A673 (cell line): Measurements from ENCODE around the gene SAP30. TPM values are rescaled to one million over a fixed set of nuclear protein-coding genes. Genes with fewer than 3 reads are reported as not detected.

Experiments
- BruUV-seq: library from RNA; stranded (reverse); fragments of 400-500 nt; replicated peaks from 2 replicates; lab custom pipeline; 2021; lab: Mats Ljungman, UMichigan
- CTCF ChIA-PET: fragments of 300-600 bp; sonication (Branson Sonifier 250); formaldehyde crosslinking; loops from one replicate; lab custom pipeline; 2022; ENCODE audit warnings: antibody characterized with exemption; lab: Charles Lee
- POLR2A ChIA-PET: fragments of 300-600 bp; sonication (Branson Sonifier 250); formaldehyde crosslinking; loops from one replicate; lab custom pipeline; 2022; ENCODE audit warnings: antibody characterized with exemption; ENCODE audit not compliant: low non-redundant PET; lab: Charles Lee
- DNase-seq: peaks from one replicate; pipeline ENCODE4 v3.0.0-alpha.2; 2015; ENCODE audit warnings: low spot score
- H3K27ac ChIP-seq: fragments of 200-600 bp; sonication (generic); 2 replicates; pipeline ENCODE4 v1.5.1; 2016; ENCODE audit warnings: mixed run types, low read depth, mild to moderate bottlenecking, mixed read lengths, antibody characterized with exemption, low read length; ENCODE audit not compliant: poor library complexity, severe bottlenecking
- H3K27me3 ChIP-seq: fragments of 200-600 bp; sonication (generic); replicated peaks from 2 replicates; pipeline ENCODE4 v1.6.1; 2017; ENCODE audit warnings: mixed run types, low read depth, mild to moderate bottlenecking, mixed read lengths, antibody characterized with exemption, low read length; ENCODE audit not compliant: insufficient read depth, poor library complexity
- H3K36me3 ChIP-seq: fragments of 200-600 bp; sonication (generic); 2 replicates; pipeline ENCODE4 v1.6.1; 2016; ENCODE audit warnings: mixed run types, mild to moderate bottlenecking, mixed read lengths, antibody characterized with exemption, low read length; ENCODE audit not compliant: insufficient read depth, poor library complexity, severe bottlenecking
- H3K4me1 ChIP-seq: fragments of 200-600 bp; sonication (generic); 2 replicates; pipeline ENCODE4 v1.6.1; 2017; ENCODE audit warnings: mixed run types, mild to moderate bottlenecking, mixed read lengths, antibody characterized with exemption, low read length; ENCODE audit not compliant: insufficient read depth, poor library complexity, severe bottlenecking
- H3K4me3 ChIP-seq: fragments of 200-600 bp; sonication (generic); 2 replicates; pipeline ENCODE4 v1.5.1; 2016; ENCODE audit warnings: low read depth, mixed run types, mild to moderate bottlenecking, mixed read lengths, low read length; ENCODE audit not compliant: poor library complexity, severe bottlenecking
- H3K9me3 ChIP-seq: fragments of 200-600 bp; sonication (generic); 2 replicates; pipeline ENCODE4 v1.6.1; 2016; ENCODE audit warnings: mixed run types, low read depth, mild to moderate bottlenecking, mixed read lengths, antibody characterized with exemption, low read length; ENCODE audit not compliant: poor library complexity, severe bottlenecking
- CTCF ChIP-seq: fragments of 300-800, 200-600 bp; sonication (generic); conservative IDR thresholded peaks from 2 replicates; pipeline ENCODE4 v1.5.1; 2017; ENCODE audit warnings: low read depth, mild to moderate bottlenecking, antibody characterized with exemption, low read length, moderate library complexity, mixed read lengths
- EZH2 ChIP-seq: fragments of 200-600 bp; sonication (generic); IDR thresholded peaks from 2 replicates; pipeline ENCODE4 v1.6.1; 2017; ENCODE audit warnings: borderline replicate concordance, low read depth, mild to moderate bottlenecking, mixed read lengths, antibody characterized with exemption, low read length; ENCODE audit not compliant: poor library complexity, severe bottlenecking
- intact Hi-C: fragments of 100-400 bp; cut with micrococcal nuclease; formaldehyde crosslinking; loops from one replicate; pipeline ENCODE4 v1.10.0; 2022; ENCODE audit not compliant: unreplicated experiment
- total RNA-seq: library from RNA; stranded (reverse); gene quantifications from 2 replicates; pipeline ENCODE4 v1.2.3, GENCODE V29; 2021

SAP30 gene
- total RNA-seq, 1 experiment from 2014 or later = 64.3 TPM

- no peak overlapping the region for H3K4me3 ChIP-seq
- no peak overlapping the region for H3K27ac ChIP-seq
- POLR2A ChIA-PET = no interaction called here
Observed at GRCh38 chr4:173397604-173398003, 26.9 kb downstream of the SAP30 start.

GRCh38 chr4:173398220-173398619, 27.5 kb downstream of the SAP30 start:
- H3K4me3 ChIP-seq = no peak overlapping the region
- no peak for TF ChIP-seq CTCF
- no peak for TF ChIP-seq EZH2
- BruUV-seq = no TSS peak
- peaks cover 3% of the 10 kb centered on the region for H3K4me1 ChIP-seq
- no peaks in the 10 kb centered on the region for H3K9me3 ChIP-seq
- no peaks in the 10 kb centered on the region for H3K27me3 ChIP-seq
- intact Hi-C loops = no loop called here
- no peak overlapping the region for H3K27ac ChIP-seq
- no peak for DNase-seq
- no peaks in the 10 kb centered on the region for H3K36me3 ChIP-seq
- ChIA-PET CTCF (no interaction called here), POLR2A (interaction anchor here (0.6 kb wide), 1 partner anchor 64 kb away, joined by 3 read pairs; the partner anchor contains the start of gene HMGB2)

More at GRCh38 chr4:173397604-173398003, 26.9 kb downstream of the SAP30 start:
- intact Hi-C loops = no loop called here
- Histone ChIP-seq H3K27me3 (no peaks in the 10 kb centered on the region), H3K36me3 (no peaks in the 10 kb centered on the region), H3K9me3 (no peaks in the 10 kb centered on the region), H3K4me1 (peaks cover 3% of the 10 kb centered on the region)
- CTCF ChIA-PET = no interaction called here
- no peak for DNase-seq
- TF ChIP-seq EZH2 = no peak
- no peak for TF ChIP-seq CTCF
- BruUV-seq = no TSS peak

GRCh38 chr4:173398779-173399415, 28.1 kb downstream of the SAP30 start, which contains the start of gene SCRG1:
TSS of gene SCRG1 (minus strand) at chr4:173399116. CDS start at chr4:173391414, 7,702 bp downstream.
- Histone ChIP-seq H3K4me3 (no peak within 1 kb of the TSS), H3K9me3 (no peaks in the 10 kb centered on the region), H3K27ac (no peak within 1 kb of the TSS), H3K4me1 (peaks cover 3% of the 10 kb centered on the region), H3K27me3 (no peaks in the 10 kb centered on the region), H3K36me3 (no peaks in the 10 kb centered on the region)
- no peak for DNase-seq
- intact Hi-C loops = no loop called here
- no TSS peak for BruUV-seq
- ChIA-PET POLR2A (interaction anchor here (0.6 kb wide), 1 partner anchor 64 kb away, joined by 3 read pairs; the partner anchor contains the start of gene HMGB2), CTCF (no interaction called here)
- TF ChIP-seq EZH2 (no peak), CTCF (no peak)
